Measurements from ENCODE around the gene ULBP3.
"Not testable (repeated sequence)": the region's sequence is repeated elsewhere in the genome, so short reads cannot be mapped to it uniquely, and the experiment has no call there.

ULBP3 gene

GRCh38 chr6:150014623-150015280, 54.2 kb downstream of the ULBP3 start:
- not testable (repeated sequence) for DNase-seq

DNA sequence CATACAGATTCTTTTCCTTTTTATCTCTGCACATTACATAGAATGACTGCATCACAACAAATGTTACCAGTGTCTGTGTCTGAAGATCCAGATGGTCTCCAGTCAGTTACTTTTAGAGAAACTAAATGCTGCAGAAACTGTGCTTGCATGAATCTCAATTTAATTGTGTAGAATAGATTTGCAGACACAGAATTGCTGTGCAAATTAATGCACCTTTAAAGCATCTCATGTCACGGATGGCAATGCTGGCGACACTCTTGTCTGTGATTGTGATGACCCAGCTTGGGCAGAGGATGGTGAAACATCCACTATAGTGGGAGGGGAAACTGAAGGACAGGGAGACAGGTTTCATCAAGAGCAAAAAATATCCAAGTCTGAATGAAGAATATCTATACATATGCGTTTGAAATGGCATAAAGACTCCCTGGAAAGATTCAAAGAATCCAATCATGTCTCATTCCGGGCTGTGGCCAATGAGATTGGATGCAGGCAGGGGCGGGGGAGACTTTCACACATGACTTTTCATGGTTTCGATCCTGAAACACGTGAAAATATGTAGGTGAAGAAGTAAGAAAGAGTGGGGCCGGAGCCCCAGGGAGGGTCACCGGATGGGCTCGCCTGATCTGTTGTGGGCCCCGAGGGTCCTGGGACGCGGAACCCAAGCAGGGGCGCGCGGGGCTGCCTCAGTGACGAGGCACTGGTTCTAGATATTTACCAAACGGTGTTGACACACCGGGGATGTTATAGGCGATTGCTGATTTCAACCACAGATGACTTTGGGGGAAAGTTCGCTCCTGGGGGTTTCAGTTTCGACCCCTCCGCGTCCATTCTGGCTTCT, 54.9 kb downstream of the ULBP3 start:
- DNase-seq = not testable (repeated sequence)

DNA sequence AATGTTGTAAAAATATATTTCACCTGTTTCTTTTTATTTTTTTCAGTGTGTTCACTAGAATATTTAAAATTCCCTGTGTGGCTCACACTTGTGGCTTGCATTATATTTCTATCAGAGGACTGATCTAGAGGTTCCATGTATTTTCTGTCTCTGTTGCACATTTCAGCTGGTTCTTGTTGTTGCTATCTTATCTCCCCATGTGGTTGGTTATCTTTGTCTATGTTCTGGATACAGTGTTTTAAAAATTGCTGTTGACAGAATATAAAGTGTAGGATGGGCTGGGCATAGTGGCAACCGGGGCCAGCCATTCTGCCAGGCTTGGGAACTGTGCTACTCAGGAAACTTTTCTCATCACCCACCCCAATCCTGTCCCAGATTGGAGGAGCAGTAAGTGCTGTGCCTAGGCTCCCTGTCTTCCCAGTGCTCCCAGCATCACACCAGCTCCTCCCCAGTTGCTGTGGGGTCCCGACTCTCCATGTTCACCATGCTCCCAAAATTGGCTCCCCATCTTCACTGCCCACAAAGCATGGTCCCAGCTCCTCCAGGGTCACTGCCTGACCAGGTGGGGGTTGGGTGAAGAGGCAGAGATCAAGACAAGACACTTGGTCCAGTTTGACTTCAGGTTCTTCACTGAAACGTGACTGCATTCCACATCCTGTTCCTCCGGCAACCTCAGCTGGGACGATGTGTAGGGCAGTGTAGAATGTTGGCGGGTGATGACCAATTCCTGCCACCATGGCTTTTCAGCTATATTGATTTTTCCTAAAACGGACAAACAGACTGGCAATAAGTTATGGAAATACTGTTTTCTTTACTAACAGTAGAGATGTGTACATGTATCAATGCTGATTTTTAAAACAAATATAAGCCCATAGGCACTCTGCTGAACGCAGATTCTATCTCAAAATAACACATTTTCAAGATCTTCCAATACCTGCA, 55.8 kb downstream of the ULBP3 start:
- DNase-seq = not testable (repeated sequence)
